Adipocyte (in vitro differentiated cells): ENCODE measurements around the gene ST8SIA6.

ENCODE experiments used
- DNase-seq: peaks from one replicate; pipeline ENCODE4 v3.0.0-alpha.2; 2015; ENCODE audit warnings: low read depth
- H3K27me3 ChIP-seq: replicated peaks from 2 replicates; pipeline ENCODE4 v1.7.0; 2013; ENCODE audit warnings: mild to moderate bottlenecking, low read length, moderate library complexity; ENCODE audit not compliant: control insufficient read depth, insufficient read depth
- H3K36me3 ChIP-seq: 2 replicates; pipeline ENCODE4 v1.7.0; 2013; ENCODE audit warnings: low read length, mild to moderate bottlenecking, moderate library complexity; ENCODE audit not compliant: control insufficient read depth, insufficient read depth, severe bottlenecking
- H3K4me1 ChIP-seq: 2 replicates; pipeline ENCODE4 v1.7.0; 2013; ENCODE audit warnings: mild to moderate bottlenecking, low read length, moderate library complexity; ENCODE audit not compliant: control insufficient read depth, insufficient read depth
- H3K4me3 ChIP-seq: 2 replicates; pipeline ENCODE4 v1.7.0; 2013; ENCODE audit warnings: mild to moderate bottlenecking, low read length, moderate library complexity
- H3K9ac ChIP-seq: 2 replicates; pipeline ENCODE4 v1.7.0; 2013; ENCODE audit warnings: mild to moderate bottlenecking, low read length, moderate library complexity
- H3K9me3 ChIP-seq: 2 replicates; pipeline ENCODE4 v1.7.0; 2013; ENCODE audit warnings: mild to moderate bottlenecking, low read length, moderate library complexity; ENCODE audit not compliant: control insufficient read depth

ST8SIA6 gene

GRCh38 chr10:17475661-17476060 lies 21.3 kb upstream of the ST8SIA6 start:
- H3K4me3 ChIP-seq, result no peak overlapping the region
- H3K9me3 ChIP-seq, result no peaks in the 10 kb centered on the region
- DNase-seq, result no peak
- no peak overlapping the region for H3K9ac ChIP-seq
- H3K36me3 ChIP-seq, result no peaks in the 10 kb centered on the region
- H3K27me3 ChIP-seq, result peaks cover 25% of the 10 kb centered on the region
- peaks cover 3% of the 10 kb centered on the region for H3K4me1 ChIP-seq

- H3K9me3 ChIP-seq, result no peaks in the 10 kb centered on the region
- H3K9ac ChIP-seq, result no peak overlapping the region
- no peaks in the 10 kb centered on the region for H3K36me3 ChIP-seq
- DNase-seq, result peak; percentile 27
- H3K27me3 ChIP-seq, result peaks cover 25% of the 10 kb centered on the region
- H3K4me1 ChIP-seq, result peaks cover 3% of the 10 kb centered on the region
- no peak overlapping the region for H3K4me3 ChIP-seq
Observed at GRCh38 chr10:17474595-17475323, 20.4 kb upstream of the ST8SIA6 start.

- Histone ChIP-seq H3K36me3 (no peaks in the 10 kb centered on the region), H3K4me1 (no peaks in the 10 kb centered on the region), H3K4me3 (no peak overlapping the region), H3K9ac (no peak overlapping the region), H3K27me3 (peaks cover 25% of the 10 kb centered on the region), H3K9me3 (no peaks in the 10 kb centered on the region)
- no peak for DNase-seq
Observed at GRCh38 chr10:17473228-17473950, 19.0 kb upstream of the ST8SIA6 start.

GRCh38 chr10:17472481-17473227 lies 18.3 kb upstream of the ST8SIA6 start:
- H3K27me3 ChIP-seq, result peaks cover 25% of the 10 kb centered on the region
- H3K4me3 ChIP-seq, result no peak overlapping the region
- no peak for DNase-seq
- no peak overlapping the region for H3K9ac ChIP-seq
- H3K9me3 ChIP-seq, result no peaks in the 10 kb centered on the region
- H3K36me3 ChIP-seq, result no peaks in the 10 kb centered on the region
- H3K4me1 ChIP-seq, result no peaks in the 10 kb centered on the region

GRCh38 chr10:17470246-17470645 lies 15.9 kb upstream of the ST8SIA6 start:
- DNase-seq, result no peak
- no peak overlapping the region for H3K4me3 ChIP-seq
- no peaks in the 10 kb centered on the region for H3K36me3 ChIP-seq
- no peak overlapping the region for H3K9ac ChIP-seq
- no peaks in the 10 kb centered on the region for H3K9me3 ChIP-seq
- peaks cover 9% of the 10 kb centered on the region for H3K4me1 ChIP-seq
- H3K27me3 ChIP-seq, result peaks cover 30% of the 10 kb centered on the region

GRCh38 chr10:17465328-17466125 lies 11.1 kb upstream of the ST8SIA6 start:
- DNase-seq, result no peak
- no peak overlapping the region for H3K9ac ChIP-seq
- H3K27me3 ChIP-seq, result peaks cover 21% of the 10 kb centered on the region
- no peak overlapping the region for H3K4me3 ChIP-seq
- peaks cover 9% of the 10 kb centered on the region for H3K4me1 ChIP-seq
- H3K36me3 ChIP-seq, result no peaks in the 10 kb centered on the region
- H3K9me3 ChIP-seq, result no peaks in the 10 kb centered on the region

GRCh38 chr10:17464545-17464944 lies 10.2 kb upstream of the ST8SIA6 start:
- no peaks in the 10 kb centered on the region for H3K36me3 ChIP-seq
- H3K9me3 ChIP-seq, result no peaks in the 10 kb centered on the region
- H3K9ac ChIP-seq, result no peak overlapping the region
- DNase-seq, result no peak
- peaks cover 9% of the 10 kb centered on the region for H3K4me1 ChIP-seq
- no peak overlapping the region for H3K4me3 ChIP-seq
- peaks cover 21% of the 10 kb centered on the region for H3K27me3 ChIP-seq

GRCh38 chr10:17460756-17461155 lies 6.4 kb upstream of the ST8SIA6 start:
- Histone ChIP-seq H3K36me3 (no peaks in the 10 kb centered on the region), H3K9me3 (peaks cover 2% of the 10 kb centered on the region), H3K9ac (no peak overlapping the region), H3K4me3 (no peak overlapping the region), H3K4me1 (no peaks in the 10 kb centered on the region), H3K27me3 (peaks cover 30% of the 10 kb centered on the region)
- no peak for DNase-seq

GRCh38 chr10:17457083-17457482 lies 2.7 kb upstream of the ST8SIA6 start:
- no peak overlapping the region for H3K4me3 ChIP-seq
- H3K9ac ChIP-seq, result no peak overlapping the region
- DNase-seq, result no peak
- H3K4me1 ChIP-seq, result peaks cover 3% of the 10 kb centered on the region
- H3K36me3 ChIP-seq, result no peaks in the 10 kb centered on the region
- peaks cover 11% of the 10 kb centered on the region for H3K9me3 ChIP-seq
- peaks cover 17% of the 10 kb centered on the region for H3K27me3 ChIP-seq

GRCh38 chr10:17456032-17456548 lies 1.7 kb upstream of the ST8SIA6 start:
- Histone ChIP-seq H3K9ac (no peak overlapping the region), H3K27me3 (peaks cover 17% of the 10 kb centered on the region), H3K4me3 (no peak overlapping the region), H3K9me3 (peaks cover 14% of the 10 kb centered on the region), H3K36me3 (no peaks in the 10 kb centered on the region), H3K4me1 (peaks cover 3% of the 10 kb centered on the region)
- DNase-seq, result no peak
